Measurements from ENCODE around the gene CYBRD1.

DNA sequence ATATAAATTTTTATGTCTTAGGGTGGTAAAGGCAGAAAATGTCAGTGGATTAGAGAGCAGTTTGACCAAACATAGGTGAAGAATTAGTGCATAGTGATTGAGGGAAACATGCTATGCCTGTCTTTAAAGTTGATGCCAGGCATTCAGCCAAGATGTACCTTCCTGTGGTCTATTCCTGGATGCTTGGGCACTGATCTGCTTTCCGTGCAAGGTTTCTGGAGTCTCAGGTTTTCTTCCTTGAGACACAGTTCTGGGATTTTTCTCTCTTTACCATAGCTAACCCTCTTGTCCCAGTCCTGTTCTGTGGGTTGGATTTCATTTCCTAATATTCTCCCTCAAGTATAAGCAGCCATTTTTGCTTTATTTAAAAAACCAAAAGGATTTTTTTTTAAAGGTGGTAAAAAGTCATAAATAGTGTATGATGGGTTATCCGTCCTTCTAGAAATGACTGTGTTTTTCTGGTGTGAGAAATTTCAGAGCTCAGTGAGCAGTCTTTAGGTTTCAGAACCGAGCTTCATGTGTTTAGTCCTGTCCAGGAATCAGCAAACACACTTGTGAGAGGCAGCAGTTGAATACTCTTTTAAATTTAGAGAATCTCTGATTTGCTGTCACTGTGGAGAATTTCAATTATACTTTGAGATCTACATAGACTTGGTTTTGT is 43.0 kb upstream of the CYBRD1 start:
- TF ChIP-seq POLR2A (IDR thresholded peaks at IDR 0.05) = no peak
- TF ChIP-seq, protein P1, sequence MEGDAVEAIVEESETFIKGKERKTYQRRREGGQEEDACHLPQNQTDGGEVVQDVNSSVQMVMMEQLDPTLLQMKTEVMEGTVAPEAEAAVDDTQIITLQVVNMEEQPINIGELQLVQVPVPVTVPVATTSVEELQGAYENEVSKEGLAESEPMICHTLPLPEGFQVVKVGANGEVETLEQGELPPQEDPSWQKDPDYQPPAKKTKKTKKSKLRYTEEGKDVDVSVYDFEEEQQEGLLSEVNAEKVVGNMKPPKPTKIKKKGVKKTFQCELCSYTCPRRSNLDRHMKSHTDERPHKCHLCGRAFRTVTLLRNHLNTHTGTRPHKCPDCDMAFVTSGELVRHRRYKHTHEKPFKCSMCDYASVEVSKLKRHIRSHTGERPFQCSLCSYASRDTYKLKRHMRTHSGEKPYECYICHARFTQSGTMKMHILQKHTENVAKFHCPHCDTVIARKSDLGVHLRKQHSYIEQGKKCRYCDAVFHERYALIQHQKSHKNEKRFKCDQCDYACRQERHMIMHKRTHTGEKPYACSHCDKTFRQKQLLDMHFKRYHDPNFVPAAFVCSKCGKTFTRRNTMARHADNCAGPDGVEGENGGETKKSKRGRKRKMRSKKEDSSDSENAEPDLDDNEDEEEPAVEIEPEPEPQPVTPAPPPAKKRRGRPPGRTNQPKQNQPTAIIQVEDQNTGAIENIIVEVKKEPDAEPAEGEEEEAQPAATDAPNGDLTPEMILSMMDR (IDR thresholded peaks at IDR 0.05) = no peak

Measured in ovary (tissue), 3 donors.